B cell (primary cell): ENCODE data around the gene CEL.

Experiments used
- EZH2 ChIP-seq: IDR thresholded peaks from 2 replicates; pipeline ENCODE4 v1.6.1; 2012; ENCODE audit warnings: borderline replicate concordance, low read depth, mild to moderate bottlenecking, moderate library complexity, low read length; ENCODE audit not compliant: insufficient read depth, poor library complexity, severe bottlenecking
- TF ChIP-seq, protein P1 (sequence below): fragments of 200-600 bp; IDR thresholded peaks from one replicate; pipeline ENCODE4 v1.8.0; 2022; ENCODE audit warnings: antibody characterized with exemption, mild to moderate bottlenecking

DNA sequence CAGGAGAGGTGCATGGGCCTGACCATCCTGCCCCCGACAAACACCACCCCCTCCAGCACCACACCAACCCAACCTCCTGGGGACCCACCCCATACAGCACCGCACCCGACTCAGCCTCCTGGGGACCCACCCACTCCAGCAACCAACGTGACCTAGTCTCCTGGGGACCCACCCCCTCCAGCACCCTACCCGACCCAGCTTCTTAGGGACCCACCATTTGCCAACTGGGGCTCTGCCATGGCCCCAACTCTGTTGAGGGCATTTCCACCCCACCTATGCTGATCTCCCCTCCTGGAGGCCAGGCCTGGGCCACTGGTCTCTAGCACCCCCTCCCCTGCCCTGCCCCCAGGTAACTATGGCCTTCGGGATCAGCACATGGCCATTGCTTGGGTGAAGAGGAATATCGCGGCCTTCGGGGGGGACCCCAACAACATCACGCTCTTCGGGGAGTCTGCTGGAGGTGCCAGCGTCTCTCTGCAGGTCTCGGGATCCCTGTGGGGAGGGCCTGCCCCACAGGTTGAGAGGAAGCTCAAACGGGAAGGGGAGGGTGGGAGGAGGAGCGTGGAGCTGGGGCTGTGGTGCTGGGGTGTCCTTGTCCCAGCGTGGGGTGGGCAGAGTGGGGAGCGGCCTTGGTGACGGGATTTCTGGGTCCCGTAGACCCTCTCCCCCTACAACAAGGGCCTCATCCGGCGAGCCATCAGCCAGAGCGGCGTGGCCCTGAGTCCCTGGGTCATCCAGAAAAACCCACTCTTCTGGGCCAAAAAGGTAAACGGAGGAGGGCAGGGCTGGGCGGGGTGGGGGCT is 4.6 kb downstream of the CEL start:
- TF ChIP-seq, protein P1, sequence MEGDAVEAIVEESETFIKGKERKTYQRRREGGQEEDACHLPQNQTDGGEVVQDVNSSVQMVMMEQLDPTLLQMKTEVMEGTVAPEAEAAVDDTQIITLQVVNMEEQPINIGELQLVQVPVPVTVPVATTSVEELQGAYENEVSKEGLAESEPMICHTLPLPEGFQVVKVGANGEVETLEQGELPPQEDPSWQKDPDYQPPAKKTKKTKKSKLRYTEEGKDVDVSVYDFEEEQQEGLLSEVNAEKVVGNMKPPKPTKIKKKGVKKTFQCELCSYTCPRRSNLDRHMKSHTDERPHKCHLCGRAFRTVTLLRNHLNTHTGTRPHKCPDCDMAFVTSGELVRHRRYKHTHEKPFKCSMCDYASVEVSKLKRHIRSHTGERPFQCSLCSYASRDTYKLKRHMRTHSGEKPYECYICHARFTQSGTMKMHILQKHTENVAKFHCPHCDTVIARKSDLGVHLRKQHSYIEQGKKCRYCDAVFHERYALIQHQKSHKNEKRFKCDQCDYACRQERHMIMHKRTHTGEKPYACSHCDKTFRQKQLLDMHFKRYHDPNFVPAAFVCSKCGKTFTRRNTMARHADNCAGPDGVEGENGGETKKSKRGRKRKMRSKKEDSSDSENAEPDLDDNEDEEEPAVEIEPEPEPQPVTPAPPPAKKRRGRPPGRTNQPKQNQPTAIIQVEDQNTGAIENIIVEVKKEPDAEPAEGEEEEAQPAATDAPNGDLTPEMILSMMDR: no peak
- no peak for TF ChIP-seq EZH2
